Breast epithelium (tissue), 3 donors: ENCODE measurements around the gene TRIM46.

Experiments
- CTCF ChIP-seq, 3 donors: fragments of 450-650 bp; IDR thresholded peaks; one replicate each; pipeline ENCODE4 v1.5.1; 2016 to 2017; ENCODE audit warnings: antibody characterized with exemption in 3 of 3, mild to moderate bottlenecking in 3 of 3, moderate library complexity in 3 of 3
- POLR2AphosphoS5 ChIP-seq, 3 donors: sonication (generic); formaldehyde crosslinking; IDR thresholded peaks; one replicate each; pipeline ENCODE4 v1.6.1; 2017; ENCODE audit warnings: antibody characterized with exemption in 3 of 3

- TF ChIP-seq CTCF (IDR thresholded peaks at IDR 0.05), result no peak
- TF ChIP-seq POLR2AphosphoS5 (IDR thresholded peaks at IDR 0.05), result no peak
These were observed 7.6 kb upstream of the TRIM46 start for GRCh38 chr1:155166051-155166470.
